SW 1271 (cell line): ENCODE data around the gene CD46.

Experiments used
- DNase-seq, 2 experiments: peaks; one replicate each; lab custom pipeline; 2025; lab: John Stamatoyannopoulos, UW

CD46 gene

DNA sequence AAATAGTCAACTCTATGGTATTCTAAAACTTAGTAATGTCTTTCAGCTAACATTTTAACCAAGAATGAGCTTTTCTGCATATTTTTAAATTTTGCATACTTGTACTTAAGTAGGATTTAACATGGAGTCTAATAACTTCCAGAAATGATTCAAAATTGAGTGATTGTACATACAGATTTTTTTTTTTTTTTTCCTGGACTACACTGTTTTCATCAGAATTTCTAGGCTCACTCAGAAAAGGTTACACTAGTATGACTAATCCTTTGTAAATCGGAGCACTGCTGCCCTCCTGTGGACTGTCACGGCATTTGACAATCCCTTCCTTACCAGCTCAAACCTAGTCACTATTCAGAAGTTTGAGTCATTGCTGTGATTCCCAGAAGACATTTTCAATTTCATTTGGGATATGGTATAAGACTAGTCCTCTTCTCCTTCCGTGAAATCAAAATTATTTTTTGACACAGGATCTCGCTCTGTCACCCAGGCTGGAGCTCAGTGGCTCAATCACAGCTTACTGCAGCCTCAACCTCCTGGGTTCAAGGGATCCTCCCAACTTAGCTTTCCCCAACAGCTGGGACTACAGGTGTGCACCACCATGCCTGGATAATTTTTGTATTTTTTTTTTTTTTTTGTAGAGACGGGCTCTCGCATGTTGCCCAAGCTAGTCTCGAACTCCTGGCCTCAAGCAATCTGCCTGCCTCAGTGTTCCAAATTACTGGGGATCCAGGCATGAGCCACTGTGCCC, 45.5 kb downstream of the CD46 start:
- DNase-seq, result peak; percentile 3 to 72

DNA sequence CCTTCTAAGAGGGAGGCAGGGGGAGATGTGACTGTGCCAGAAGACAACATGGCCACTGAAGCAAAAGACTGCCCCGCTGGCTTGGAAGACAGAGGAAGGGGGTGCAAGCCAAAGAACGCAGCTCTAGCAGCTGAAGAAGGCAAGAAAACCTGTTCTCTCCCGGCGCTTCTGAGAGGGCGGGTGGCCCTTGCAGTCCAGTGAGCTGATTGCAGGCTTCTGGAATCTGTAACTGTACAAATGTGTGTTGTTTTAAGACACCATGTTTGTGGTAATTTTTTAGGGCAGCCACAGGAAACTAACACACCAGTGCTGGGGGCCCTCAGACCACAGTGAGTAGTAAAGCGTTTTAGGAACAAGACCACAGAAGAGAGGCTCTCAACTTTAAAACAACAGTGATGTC, 47.0 kb downstream of the CD46 start:
- no peak for DNase-seq

DNA sequence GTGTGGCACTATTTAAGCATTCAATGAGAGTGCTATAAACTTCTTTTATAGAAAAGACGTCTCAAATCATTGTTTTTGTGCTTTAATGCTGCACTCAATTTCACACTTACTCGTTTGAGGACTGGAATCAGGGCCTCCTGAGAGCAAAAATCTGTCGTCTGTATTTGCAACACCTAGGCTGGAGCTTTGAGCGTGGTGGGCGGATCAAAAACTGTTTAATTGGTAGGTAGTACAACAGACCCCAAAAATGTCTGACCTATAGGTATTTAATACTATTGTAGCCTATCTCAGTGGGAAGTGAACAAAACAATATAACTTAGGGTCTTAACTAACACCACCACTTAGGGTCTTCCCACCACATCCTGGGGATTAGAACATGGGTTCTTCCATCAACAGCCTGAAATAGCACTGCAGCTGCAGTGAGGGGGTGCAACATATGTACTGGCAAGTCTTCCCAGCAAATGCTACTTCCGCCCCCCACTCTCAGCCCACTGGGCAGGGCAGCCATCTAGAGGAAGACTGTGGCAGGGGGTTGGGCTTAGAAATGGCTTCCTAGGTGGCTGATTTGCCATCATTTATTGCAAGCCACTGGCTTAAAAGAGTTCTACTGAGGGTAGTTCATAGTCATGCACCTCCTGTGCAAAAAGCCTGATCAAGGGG, 48.3 kb downstream of the CD46 start:
- DNase-seq, result no peak

DNA sequence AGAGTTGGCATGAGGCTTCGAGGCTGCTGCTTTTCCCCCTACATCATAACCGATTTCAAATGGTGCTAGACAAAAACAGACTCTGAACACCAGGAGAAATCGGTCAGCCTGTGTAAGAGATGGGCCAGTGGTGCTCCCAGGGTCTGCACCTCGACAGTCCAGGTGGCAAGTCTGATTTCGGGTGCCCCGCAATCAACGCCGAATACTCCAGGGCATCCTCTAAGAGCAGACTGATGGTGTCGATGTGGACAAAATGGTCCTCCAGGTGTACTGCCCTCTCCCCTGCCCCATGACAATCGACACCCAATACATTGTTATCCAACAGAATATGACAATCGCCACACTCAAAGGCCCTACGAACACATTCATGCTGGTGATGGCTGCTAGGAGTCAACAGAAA, 50.0 kb downstream of the CD46 start:
- DNase-seq, result no peak

- no peak for DNase-seq
Measured at GRCh38 chr1:207803678-207804077, 51.8 kb downstream of the CD46 start.

DNA sequence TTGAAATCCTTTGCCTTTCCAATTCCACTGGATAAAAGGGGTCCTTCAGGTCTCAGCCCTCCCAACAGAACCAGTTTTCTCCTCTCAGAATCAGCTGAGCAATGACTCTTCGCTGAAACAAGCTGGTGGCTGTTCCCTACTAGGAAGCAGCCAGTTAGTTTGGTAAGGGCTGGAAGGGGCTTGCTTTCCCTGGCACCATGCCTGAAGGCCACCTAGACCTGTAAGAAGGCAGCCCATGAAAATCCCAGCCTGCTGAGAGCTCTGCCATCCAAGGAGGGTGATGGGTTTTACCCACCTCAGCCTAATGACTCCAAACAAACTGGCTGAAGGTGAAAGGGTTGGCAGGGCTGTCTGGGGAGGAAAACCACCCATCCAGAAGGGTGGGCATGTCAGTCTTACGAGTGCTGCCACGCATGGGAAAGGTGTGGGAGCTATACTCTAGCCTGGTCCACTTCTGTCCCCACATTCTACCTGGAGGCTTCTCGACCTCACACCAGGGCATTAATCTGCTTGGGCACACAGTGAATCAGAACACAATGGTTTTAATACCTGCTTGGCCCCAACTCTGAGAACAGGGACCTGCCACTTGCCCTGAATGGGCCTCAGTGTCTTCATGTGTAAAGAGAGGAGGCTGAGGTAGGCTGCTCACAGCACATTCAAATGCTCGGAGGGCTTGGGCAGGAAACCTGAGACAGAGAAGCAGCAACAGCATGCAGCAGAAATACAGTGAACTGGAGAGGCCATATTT, 53.0 kb downstream of the CD46 start:
- DNase-seq, result no peak

- no peak for DNase-seq
Measured at GRCh38 chr1:207805841-207806421, 54.1 kb downstream of the CD46 start.

DNA sequence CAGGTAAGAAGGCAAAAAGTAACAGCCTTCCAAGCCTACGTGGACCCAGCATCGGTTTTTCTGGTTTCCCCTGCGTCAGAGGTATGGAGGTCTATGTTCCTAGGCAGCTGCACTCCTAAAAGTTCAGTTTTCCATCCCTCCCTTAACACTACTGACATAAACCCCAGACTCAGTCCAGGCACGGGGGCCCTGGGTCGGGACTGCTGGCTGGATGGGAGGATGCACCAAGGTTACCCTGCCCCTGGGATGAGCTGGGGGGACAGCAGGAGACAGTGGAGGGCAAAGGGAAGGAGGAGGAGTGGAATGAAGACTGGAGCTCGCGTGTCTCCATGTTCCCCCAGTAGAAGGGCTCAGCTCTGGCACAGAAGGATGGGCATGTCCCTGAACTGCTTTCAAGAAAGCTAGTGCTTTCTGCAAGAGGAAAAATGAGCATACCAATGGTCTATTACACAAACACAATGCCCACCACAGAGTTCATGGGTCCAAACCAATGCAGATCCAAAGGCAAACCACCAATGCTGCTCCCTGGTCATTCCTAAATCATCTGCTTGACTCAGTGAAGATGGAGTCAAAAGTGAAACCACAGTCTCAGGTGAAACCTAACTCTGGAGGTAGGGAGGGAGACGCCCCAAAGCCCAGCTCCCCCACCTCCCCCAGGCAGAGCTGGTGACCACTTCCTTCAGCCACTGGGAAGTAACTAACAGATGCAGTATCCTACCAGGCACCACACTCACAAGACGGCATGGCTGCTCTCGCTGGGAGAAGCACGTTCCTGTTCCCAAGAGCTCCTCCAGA, 54.9 kb downstream of the CD46 start:
- no peak for DNase-seq

DNA sequence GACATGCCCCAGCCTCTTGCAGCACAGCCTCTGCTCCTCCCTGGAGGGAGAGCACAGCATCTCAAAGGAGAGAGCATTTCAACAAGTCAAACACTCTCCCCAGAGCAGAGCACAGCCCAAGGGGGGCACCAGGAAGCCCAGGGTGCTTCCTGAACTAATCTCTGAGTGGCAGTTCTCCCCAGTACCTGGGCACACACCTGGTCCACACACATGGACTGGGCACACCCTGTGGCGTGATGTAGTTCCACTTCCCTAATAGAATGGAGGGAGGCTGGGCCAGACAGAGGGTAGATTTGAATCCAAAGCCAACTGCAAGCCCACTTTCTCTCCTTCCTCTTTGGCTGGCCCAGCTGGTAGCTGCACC, 55.5 kb downstream of the CD46 start:
- DNase-seq, result no peak

DNA sequence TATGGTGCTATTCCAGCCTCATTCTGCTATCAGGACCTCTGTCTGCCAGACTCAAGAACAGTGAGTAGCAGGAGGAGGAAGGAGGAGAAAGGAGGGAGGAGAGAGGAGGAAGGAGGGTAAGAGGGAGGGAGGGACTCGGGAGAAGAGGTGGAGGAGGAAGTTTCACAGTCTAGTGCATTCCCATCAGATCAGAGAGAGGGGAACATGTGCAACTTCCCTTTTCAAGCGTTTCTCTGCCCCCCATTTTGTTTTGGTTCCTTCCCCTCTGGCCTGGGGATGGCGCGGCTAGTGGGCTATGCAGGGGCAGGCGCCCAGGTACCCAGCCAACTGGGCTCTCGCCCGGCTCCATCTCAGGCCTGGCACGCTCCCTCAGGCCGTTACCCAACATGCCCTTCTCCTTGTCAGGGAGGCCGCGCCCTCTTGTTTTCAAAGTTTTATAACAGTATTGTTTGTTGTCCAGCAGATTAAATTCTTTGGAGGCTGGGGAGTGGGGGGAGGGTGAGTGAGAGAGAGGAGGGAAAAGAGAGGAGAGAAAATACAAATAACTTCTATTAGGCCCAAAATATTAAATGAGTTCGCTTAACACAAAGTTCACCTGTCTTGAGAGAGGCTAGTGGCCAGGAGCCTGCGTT, 56.0 kb downstream of the CD46 start:
- DNase-seq, result no peak

DNA sequence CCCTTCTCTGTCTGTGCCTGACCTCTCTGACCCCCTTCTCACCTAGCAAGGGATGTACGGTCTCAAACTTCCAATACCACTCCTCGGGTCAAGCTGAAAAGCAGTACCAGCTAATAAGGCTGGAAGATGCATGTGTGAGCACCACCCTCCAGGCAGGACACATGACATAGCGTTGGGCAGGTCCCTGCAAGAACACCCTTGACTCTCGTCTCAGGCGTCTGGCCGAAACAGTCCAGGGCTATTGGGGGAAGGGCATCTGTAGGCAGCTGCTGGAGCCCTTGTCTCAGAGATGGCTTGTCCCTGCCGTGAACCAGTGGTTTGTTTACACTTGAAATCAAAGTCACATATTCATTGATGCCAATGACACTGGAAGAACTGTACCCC, 56.5 kb downstream of the CD46 start:
- no peak for DNase-seq

DNA sequence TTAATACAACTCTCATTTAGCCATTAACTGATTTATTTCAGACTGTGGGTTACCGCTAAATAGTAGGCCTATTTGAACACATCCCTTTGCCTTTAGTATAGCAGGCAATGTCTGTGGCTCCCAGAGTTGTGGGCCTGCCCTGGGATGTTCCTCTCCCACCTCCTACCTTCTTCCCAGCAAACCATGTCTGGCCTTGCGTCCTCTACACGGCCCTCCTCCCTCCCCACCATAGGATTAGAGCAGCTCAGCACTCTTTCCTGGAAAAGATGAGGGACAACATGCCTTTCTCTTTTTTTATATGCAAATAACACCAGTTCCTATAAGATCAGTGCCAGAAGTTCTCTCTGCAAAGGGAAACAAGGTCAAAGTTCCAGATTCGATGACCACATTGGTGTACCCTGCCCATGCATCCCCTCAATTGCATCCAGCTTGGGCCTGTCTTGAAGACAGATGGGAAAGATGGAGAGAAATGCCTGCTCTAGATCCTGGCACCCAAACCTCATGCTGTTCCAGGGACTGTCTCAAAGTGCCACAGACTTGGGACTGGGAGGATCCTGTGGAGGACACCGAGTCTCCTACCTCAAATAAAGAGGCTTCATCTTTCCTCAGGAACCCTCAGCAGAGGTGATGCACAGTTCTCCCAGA, 57.2 kb downstream of the CD46 start:
- no peak for DNase-seq

- no peak for DNase-seq
Measured at GRCh38 chr1:207810173-207810572, 58.3 kb downstream of the CD46 start.

- no peak for DNase-seq
Measured at GRCh38 chr1:207810606-207811295, 58.9 kb downstream of the CD46 start.

- no peak for DNase-seq
Measured at GRCh38 chr1:207811319-207811718, 59.5 kb downstream of the CD46 start.

DNA sequence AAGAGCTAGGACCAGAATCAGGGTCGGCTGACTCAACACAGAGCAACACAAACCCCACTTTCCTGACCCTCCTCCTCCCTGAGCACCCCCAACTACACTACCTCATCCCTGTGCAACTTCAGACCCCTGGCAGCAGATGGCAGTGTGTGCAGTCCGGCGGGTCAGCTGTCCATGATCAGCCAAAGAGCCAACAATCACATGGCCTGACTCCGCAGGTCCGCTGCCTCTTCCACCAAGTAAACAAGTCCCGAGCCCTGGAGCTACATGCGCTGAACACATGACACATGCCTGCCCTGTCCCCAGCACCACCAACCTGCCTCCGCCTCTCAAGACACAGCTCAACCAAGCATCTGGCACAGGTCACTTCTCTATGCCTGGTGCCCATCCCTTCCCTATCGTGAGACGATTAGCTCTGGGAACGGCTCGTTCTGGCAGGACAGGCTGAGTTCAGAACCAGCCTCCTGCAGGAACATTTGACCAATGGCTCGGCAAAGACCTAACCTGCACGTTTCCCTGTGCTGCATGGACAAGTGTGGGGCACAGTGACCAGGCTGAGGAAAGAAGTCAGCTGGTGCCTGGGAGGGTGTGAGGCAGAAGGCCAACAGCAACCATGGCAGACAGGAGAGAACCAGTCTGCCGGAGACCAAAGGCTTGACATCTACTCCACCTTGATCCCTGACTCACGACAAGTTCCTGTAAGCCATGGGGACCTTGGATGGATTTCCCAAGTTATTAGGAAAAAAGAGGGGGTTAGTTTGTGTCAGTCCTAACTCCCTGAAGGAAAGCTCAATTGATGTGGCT, 60.3 kb downstream of the CD46 start:
- no peak for DNase-seq

- no peak for DNase-seq
Measured at GRCh38 chr1:207812778-207813511, 61.1 kb downstream of the CD46 start.

GRCh38 chr1:207813512-207813881, 61.6 kb downstream of the CD46 start:
- no peak for DNase-seq

DNA sequence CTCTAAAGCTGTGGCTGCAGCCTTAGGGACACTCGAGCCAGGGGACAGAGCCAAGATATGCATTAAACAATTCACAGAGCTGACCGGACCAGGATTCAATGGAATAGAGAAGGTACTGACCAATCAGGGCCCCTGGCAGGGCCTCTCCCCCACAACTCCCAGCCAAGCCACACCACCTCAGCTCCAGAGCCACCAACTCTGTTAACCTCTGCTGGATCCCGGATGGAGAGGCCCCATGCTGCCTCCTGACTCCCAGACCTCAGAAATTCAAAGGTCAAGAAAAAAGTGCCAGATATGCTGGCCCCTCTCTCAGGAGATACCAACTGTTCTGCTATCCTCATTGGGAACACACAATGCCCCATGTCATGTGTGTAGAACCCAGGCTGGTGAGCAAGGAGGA, 62.1 kb downstream of the CD46 start:
- DNase-seq, result no peak
